B cell (primary cell): ENCODE data around the gene MAP2K3.

ENCODE experiments used
- CTCF ChIP-seq: fragments of 200-600 bp; IDR thresholded peaks from one replicate; pipeline ENCODE4 v1.8.0; 2022; ENCODE audit warnings: antibody characterized with exemption, mild to moderate bottlenecking
- EZH2 ChIP-seq: IDR thresholded peaks from 2 replicates; pipeline ENCODE4 v1.6.1; 2012; ENCODE audit warnings: borderline replicate concordance, low read depth, mild to moderate bottlenecking, moderate library complexity, low read length; ENCODE audit not compliant: insufficient read depth, poor library complexity, severe bottlenecking

- TF ChIP-seq CTCF (no peak), EZH2 (no peak)
Observed at GRCh38 chr17:21297026-21297520, 12.6 kb downstream of the MAP2K3 start.
